Esophagus (tissue), 2 donors: ENCODE results near the gene SLC35D3. TPM values are rescaled to one million over a fixed set of nuclear protein-coding genes. Genes with fewer than 3 reads are reported as not detected.
"Not testable (repeated sequence)": the region's sequence is repeated elsewhere in the genome, so short reads cannot be mapped to it uniquely, and the experiment has no call there.

Experiments
- H3K27ac ChIP-seq, 2 donors: one replicate each; pipeline ENCODE4 v1.5.1; 2013; ENCODE audit warnings: low read depth in 2 of 2, mild to moderate bottlenecking in 2 of 2, inconsistent platforms in 1 of 2, low read length in 1 of 2, moderate library complexity in 1 of 2
- H3K27me3 ChIP-seq, 2 donors: one replicate each; pipeline ENCODE4 v1.6.1; 2013; ENCODE audit warnings: low read length in 2 of 2, control low read depth in 1 of 2, mild to moderate bottlenecking in 1 of 2; ENCODE audit not compliant: insufficient read depth in 2 of 2, control insufficient read depth in 1 of 2
- H3K36me3 ChIP-seq, 2 donors: one replicate each; pipeline ENCODE4 v1.6.1; 2013; ENCODE audit warnings: low read length in 1 of 2; ENCODE audit not compliant: control insufficient read depth in 2 of 2, insufficient read depth in 2 of 2
- H3K4me1 ChIP-seq, 2 donors: one replicate each; pipeline ENCODE4 v1.6.1; 2013; ENCODE audit warnings: low read length in 1 of 2; ENCODE audit not compliant: control insufficient read depth in 2 of 2, insufficient read depth in 2 of 2
- H3K4me3 ChIP-seq, 2 donors: one replicate each; pipeline ENCODE4 v1.5.1; 2013; ENCODE audit warnings: low read length in 2 of 2, mild to moderate bottlenecking in 2 of 2, low read depth in 1 of 2, moderate library complexity in 1 of 2
- H3K9me3 ChIP-seq, 2 donors: one replicate each; pipeline ENCODE4 v1.6.1; 2013; ENCODE audit warnings: mild to moderate bottlenecking in 2 of 2, low read depth in 1 of 2, low read length in 1 of 2, moderate library complexity in 1 of 2; ENCODE audit not compliant: control insufficient read depth in 2 of 2, insufficient read depth in 1 of 2
- WGBS, 2 donors: extraction: QIAGEN DNeasy Blood & Tissue Kit; methylation state at CpG; one replicate each; pipeline ENCODE4 v1.1.7; 2013; 5-methylcytosine and 5-hydroxymethylcytosine counted together
- polyA plus RNA-seq, 2 donors: library from polyadenylated mRNA; stranded (reverse); fragments of 200-250 nt; gene quantifications; one replicate each; pipeline ENCODE4 v1.2.3, GENCODE V29; 2013
- donor health status: healthy with polysubstance abuse.
- donor health status: Bipolar disorder and iron deficiency.

SLC35D3 gene
- polyA plus RNA-seq, 2 donors = 0.02 TPM; not detected in 1

DNA sequence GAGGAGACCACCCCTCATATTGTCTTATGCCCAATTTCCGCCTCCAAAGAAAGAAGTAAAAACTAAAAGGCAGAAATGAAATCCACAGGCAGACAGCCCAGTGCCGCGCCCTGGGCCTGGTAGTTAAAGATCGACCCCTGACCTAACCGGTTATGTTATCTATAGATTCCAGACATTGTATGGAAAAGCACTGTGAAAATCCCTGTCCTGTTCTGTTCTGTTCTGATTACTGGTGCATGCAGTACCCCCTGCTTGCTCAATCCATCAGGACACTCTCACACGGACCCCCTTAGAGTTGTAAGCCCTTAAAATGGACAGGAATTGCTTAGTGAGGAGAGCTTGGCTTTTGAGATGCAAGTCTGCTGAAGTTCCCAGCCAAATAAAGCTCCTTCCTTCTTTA, 37.8 kb downstream of the SLC35D3 start:
- not testable (repeated sequence) for H3K4me3 ChIP-seq, H3K36me3 ChIP-seq, H3K4me1 ChIP-seq, H3K27me3 ChIP-seq, H3K27ac ChIP-seq, H3K9me3 ChIP-seq
- 78 to 83% methylated on average over 6 of the region's 6 CpGs for WGBS, 2 donors

DNA sequence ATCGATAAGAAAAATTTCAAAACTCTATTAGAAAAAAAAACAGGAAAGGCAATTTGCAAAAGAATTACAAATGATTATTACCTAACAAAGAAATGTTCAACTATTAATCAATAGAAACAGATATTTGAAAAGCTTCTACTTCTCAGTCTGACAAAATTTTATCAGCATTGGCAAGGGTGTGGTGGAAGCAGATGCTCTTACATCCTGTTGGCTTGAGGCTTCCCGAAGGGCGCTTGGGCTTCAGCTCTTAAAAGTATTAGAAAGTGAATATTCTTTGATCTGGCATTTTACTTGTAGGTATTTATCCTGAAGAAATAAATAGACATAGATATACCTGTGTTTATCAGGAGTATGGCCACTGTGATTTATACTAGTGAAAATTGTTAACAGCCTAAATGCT, 38.7 kb downstream of the SLC35D3 start:
- Histone ChIP-seq H3K27me3 (no peaks in the 10 kb centered on the region), H3K27ac (no peak overlapping the region), H3K4me1 (no peaks in the 10 kb centered on the region), H3K9me3 (no peaks in the 10 kb centered on the region), H3K36me3 (no peaks in the 10 kb centered on the region), H3K4me3 (no peak overlapping the region)
- 82 to 87% methylated on average over 3 of the region's 3 CpGs for WGBS, 2 donors

DNA sequence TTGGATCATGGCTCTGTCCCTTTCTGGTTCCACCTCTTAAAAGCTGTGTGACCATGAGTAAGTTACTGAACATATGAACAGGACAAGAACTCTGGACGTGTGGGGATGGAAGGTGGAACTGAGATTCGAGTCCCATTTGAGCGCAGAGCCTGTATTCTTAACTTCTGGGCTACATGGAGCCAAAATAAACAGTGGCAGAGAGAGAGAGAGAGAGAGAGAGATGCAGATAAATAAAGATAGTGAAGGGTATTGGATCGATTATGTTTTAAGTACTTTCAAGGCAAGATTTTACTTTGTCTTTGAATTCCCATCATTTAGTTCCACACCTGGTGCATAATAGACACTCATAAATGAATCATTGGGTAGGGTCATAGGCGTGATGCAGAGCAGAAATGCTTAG, 39.7 kb downstream of the SLC35D3 start:
- WGBS, 2 donors = 68 to 79% methylated on average over 5 of the region's 5 CpGs
- no peaks in the 10 kb centered on the region for H3K27me3 ChIP-seq
- H3K4me3 ChIP-seq = no peak overlapping the region
- no peaks in the 10 kb centered on the region for H3K9me3 ChIP-seq
- H3K36me3 ChIP-seq = no peaks in the 10 kb centered on the region
- no peaks in the 10 kb centered on the region for H3K4me1 ChIP-seq
- no peak overlapping the region for H3K27ac ChIP-seq

DNA sequence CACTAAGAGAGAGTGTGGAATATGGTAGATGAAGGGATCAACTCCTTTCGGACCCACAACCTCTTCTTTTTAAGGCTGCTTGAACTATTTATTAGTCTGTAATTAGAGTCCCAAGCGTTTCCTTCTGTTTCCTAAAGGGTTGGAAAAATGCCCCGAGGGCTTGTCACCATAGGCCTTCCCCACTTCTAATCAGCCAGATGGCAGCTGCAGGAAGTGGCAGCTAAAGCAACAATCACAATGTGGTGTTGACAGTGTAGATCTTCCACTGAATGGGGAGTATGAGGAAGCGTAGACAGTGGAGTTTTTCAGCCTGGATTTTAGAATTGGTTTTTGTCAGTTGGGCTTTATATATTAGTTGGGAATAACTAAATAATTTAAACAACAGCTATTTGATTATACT, 40.6 kb downstream of the SLC35D3 start:
- Histone ChIP-seq H3K27me3 (no peaks in the 10 kb centered on the region), H3K27ac (no peak overlapping the region), H3K9me3 (no peaks in the 10 kb centered on the region), H3K4me1 (no peaks in the 10 kb centered on the region), H3K36me3 (no peaks in the 10 kb centered on the region), H3K4me3 (no peak overlapping the region)
- WGBS, 2 donors = 46 to 49% methylated on average over 4 of the region's 4 CpGs

DNA sequence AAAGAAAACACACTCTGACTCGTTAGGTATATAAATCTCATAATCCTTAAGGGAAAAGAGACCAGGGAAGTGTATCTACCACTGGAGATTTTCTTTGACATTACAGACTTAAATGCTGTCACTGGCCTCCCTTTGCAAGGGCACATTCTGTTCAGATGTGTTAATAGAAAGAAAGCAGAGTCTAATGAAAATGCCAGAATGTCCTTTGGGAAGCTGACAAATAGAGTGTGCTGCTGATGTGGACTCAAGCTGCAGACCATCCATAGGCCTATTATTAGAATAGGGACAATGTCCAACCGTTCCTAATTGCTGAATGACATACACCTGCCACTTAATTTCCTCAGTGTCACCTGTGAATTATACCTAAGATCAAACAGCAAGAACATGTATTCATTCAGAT, 41.2 kb downstream of the SLC35D3 start:
- Histone ChIP-seq H3K27ac (no peak overlapping the region), H3K4me1 (no peaks in the 10 kb centered on the region), H3K9me3 (no peaks in the 10 kb centered on the region), H3K36me3 (no peaks in the 10 kb centered on the region), H3K4me3 (no peak overlapping the region), H3K27me3 (no peaks in the 10 kb centered on the region)
- 55 to 58% methylated on average over 2 of the region's 2 CpGs for WGBS, 2 donors

DNA sequence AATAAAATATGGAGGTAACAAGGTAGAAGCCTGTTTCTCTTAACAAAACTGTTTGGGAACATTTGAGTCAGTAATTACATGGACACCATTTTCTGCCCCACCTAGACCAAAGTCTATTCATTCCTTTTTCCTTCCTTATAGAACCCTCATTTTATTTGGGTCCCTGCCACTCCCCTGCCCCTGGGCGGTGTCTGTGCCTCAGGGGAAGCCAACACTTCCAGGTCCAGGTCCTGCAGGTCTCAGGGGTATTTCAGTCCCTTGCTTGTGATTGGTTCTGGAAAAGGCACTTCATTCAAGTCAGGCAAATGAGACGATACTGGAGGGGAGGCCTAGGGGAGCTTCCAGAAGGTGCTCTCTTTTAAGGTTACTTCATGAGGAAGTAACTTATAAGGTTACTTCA, 42.3 kb downstream of the SLC35D3 start:
- no peak overlapping the region for H3K4me3 ChIP-seq
- no peaks in the 10 kb centered on the region for H3K9me3 ChIP-seq
- no peak overlapping the region for H3K27ac ChIP-seq

DNA sequence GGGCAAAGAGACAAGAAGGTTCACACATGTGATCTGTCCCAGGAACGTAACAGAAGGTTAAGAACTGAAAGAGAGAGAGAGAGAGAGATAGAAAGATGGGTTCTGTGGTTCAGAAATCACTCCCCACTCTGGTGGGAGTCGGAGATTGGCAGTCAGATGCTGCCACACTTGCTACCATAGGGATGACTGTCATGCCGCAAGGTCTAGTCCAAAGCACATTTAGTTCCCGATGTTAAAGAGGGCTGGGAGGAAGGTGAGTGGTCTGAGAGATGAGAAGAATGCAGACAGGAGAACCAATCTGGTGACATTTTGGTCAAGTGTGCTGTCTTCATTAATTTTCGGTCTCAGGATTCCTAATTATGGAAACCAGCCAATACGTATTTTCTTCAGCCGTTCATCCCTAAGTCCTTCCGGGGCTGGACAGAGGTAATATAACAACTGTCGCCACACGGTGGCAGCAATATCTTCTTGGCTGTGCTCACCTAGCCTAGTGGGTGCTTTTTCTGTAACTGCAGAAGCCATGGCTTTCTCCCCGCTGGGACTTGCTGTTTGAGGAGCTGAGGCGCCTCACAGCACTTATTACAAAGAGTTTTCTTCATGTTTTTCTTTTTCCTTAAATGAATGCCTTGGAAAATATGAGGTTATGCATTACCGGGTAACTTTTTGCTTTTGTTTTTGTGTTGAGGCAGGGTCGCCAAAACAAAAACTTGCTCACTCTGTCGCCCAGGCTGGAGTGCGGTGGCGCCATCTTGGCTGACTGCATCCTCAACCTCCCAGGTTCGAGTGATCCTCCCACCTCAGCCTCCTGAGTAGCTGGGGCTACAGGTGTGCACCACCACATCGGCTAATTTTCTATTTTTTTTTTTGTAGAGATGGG, 46.0 kb downstream of the SLC35D3 start:
- Histone ChIP-seq H3K27ac (no peak overlapping the region), H3K9me3 (no peaks in the 10 kb centered on the region), H3K27me3 (no peaks in the 10 kb centered on the region), H3K36me3 (no peaks in the 10 kb centered on the region), H3K4me3 (no peak overlapping the region), H3K4me1 (no peaks in the 10 kb centered on the region)
- 49 to 50% methylated on average over 19 of the region's 19 CpGs for WGBS, 2 donors

More for the DNA sequence above, 42.3 kb downstream of the SLC35D3 start:
- H3K36me3 ChIP-seq = no peaks in the 10 kb centered on the region
- no peaks in the 10 kb centered on the region for H3K4me1 ChIP-seq
- H3K27me3 ChIP-seq = no peaks in the 10 kb centered on the region
- 77 to 78% methylated on average over 2 of the region's 2 CpGs for WGBS, 2 donors

DNA sequence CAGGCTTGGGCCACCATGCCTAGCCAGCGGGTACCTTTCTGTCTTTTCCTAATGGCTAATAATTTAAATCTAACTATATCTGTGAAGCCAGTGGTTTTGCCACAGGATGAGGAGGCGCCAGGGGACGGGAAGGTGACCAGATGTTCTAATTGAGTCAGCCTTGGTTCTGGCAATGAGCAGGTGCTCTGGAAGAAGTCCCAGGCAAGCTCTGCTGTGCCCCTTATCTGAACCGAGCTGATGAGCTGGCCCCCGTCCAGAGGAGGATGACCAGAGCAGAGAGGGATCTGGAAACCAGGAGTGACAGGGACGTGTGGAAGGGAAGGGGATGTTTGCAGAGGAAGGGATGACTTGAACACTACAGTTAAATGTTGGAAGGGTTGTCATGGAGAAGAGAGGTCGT, 46.7 kb downstream of the SLC35D3 start:
- no peak overlapping the region for H3K27ac ChIP-seq

DNA sequence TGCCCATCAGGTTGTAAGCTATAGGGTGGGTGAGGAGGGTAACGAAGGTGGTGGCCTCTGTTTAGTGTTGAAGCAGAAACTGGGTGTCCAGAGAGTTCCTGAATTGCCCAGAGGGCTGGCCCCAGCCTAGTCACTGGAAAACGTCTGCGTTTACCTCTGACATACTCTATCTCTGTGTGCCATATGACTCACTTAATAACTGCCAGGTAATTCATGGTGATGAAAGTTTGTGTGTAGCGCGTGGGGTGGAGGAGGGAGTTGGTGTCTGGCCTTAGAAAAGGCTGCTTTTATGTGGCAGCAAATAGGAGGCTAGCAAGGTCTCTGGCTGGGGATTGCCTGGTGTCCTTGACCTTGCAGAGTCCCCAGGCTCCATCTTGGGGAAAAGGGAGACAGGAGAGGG, 47.3 kb downstream of the SLC35D3 start:
- no peaks in the 10 kb centered on the region for H3K4me1 ChIP-seq

More for the DNA sequence above, 46.7 kb downstream of the SLC35D3 start:
- Histone ChIP-seq H3K9me3 (no peaks in the 10 kb centered on the region), H3K27me3 (no peaks in the 10 kb centered on the region), H3K36me3 (no peaks in the 10 kb centered on the region), H3K4me1 (no peaks in the 10 kb centered on the region), H3K4me3 (no peak overlapping the region)
- WGBS, 2 donors = 71 to 78% methylated on average over 7 of the region's 7 CpGs

DNA sequence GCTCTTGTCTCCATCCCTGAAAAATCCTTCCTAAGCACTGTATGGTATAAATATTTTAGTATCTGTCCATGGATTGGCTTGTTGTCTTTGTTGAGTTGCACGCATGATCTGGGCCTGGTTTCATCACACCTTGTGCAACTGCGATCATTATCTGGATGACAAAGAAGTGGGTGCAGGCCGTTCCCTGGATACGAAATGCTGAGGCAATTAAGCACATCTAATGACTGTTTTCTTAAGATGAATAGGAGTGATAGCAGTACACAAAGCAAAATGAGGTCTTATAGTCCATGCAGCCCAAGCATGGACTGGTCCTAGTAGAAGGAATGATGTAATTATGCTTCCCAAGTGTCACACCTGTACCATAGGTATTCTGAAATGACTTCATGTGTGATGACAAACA, 47.8 kb downstream of the SLC35D3 start:
- Histone ChIP-seq H3K36me3 (no peaks in the 10 kb centered on the region), H3K9me3 (no peaks in the 10 kb centered on the region), H3K4me3 (no peak overlapping the region), H3K27me3 (no peaks in the 10 kb centered on the region), H3K27ac (peak overlapping the region in 1 of 2 donors; percentile 36), H3K4me1 (no peaks in the 10 kb centered on the region)
- 86 to 92% methylated on average over 4 of the region's 4 CpGs for WGBS, 2 donors

More for the DNA sequence above, 47.3 kb downstream of the SLC35D3 start:
- Histone ChIP-seq H3K27me3 (no peaks in the 10 kb centered on the region), H3K9me3 (no peaks in the 10 kb centered on the region), H3K36me3 (no peaks in the 10 kb centered on the region), H3K27ac (peak overlapping the region in 1 of 2 donors; percentile 36), H3K4me3 (no peak overlapping the region)
- 64 to 73% methylated on average over 5 of the region's 5 CpGs for WGBS, 2 donors
